MV-4-11 (cell line): ENCODE results near the gene STRBP.
"Not testable (repeated sequence)": the region's sequence is repeated elsewhere in the genome, so short reads cannot be mapped to it uniquely, and the experiment has no call there.

Source experiments
- DNase-seq: peaks from one replicate; lab custom pipeline; 2025; lab: John Stamatoyannopoulos, UW

Gene STRBP

DNA sequence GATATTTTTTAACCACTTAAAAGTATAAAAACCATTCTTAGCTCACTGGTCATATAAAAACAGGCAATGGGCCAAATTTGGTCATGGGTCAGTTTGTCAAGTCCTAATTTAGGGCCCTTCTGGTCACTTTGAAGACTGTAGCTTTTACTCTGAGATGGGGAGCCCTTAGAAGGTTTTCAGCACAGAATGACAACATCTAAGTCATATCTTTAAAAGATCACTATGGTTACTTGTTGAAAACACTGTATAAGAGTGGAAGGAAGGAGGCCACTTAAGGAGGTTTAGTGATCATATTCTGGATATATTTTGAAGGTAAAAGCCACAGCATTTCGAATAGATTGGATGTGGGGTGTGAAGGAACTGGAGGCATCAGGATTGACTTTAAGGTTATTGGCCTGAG is 76.7 kb downstream of the STRBP start:
- no peak for DNase-seq

DNA sequence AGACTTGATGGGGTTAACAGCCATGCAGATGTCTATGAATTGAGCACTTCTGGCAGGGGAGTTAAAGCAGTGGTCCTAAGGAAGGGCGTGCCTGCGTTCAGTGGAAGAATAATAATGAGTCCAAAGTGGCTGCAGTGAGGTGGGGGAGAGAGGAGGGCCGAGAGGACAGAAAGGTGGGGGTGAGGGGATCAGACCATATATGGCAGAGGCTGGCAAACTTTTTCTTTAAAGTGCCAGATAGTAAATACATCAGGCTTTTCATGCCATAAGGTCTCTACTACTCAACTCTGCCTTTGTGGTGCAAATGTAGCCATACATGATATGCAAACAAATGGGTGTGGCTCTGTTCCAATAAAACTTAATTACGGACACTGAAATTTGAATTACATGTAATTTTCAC is 77.1 kb downstream of the STRBP start:
- DNase-seq, result no peak

DNA sequence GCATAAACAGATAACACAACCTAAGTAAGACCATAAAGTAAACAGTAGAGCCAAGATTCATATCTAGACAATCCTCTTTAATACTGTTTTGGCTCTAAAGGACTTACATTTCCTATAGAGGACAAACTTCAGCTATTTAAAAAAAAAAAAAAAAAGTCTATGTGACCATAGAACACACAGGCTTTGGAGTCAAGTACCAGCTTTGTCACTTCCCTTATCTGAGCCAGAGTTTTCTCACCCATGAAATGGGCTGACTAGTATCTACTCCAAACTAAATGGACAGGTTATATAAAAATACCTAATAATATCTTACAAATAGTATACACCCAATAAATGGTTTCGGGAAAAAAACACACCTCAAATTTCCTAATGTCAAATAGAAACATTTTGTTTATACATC is 81.3 kb downstream of the STRBP start:
- no peak for DNase-seq

DNA sequence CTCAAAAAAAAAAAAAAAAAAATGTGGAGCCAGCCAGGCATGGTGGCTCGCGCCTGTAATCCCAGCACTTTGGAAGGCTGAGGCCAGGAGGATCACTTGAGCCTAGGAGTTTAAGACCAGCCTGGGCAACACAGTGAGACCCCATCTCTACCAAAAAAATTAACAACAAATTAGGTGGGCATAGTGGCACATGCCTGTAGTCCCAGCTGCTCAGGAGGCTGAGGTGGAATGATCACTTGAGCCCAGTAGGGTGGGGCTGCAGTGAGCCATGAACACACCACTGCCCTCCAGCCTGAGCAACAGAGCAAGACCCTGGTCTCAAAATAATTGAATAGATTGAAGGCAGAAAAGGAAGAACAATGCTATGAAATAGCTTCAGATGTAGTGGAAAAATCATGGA is 82.4 kb downstream of the STRBP start:
- DNase-seq, result not testable (repeated sequence)

DNA sequence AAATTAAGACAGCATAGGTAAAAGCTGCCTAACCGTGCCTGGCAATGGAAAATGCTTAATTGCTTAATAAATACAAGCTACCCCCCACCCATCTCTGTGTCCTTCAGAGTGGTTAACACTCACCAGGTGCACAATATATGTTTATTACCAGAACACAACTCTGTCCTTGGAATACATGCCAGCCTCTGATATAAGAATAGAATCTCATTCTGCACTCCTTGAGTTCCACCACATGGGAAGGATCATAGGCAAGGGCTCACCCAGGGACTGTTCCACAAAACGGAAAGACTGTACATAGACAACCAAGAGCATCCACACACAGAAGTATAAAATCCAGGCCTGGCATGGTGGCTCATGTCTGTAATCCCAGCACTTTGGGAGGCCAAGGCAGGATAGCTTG is 91.4 kb downstream of the STRBP start:
- DNase-seq, result no peak

DNA sequence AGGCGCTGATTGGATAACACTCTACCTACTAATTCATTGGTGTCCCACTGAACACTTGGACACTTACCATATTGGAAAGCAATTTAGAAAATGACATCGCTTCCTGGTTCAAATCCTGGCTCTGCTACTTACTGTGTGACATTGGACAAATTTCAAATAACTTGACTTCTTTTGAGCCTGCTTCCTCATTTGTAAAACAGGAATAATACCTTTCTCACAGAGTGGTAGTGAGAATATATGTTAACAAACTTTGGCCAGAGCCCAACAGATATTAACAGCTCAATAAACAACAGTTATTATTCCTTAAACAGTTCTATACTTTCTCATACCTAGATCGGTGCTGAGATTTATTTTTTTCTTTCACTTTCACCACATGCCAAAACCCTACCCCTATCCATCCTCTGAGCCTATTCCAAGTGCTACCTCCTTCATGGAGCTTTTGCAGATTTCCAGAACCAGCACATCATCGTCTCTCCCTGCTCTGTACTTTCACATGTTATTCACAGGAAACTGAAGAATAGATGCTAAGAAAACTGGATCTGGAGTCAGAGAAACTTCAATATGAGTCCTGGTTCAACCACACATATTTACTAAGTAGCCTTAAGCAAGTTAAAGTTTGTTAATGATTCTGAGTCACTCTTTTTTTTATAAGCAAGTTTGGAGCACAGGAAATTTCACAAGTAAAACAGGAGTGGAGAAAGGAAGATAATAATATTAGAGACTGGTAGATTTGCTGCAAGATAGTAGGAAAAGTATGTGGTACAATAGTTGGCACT is 92.3 kb downstream of the STRBP start:
- DNase-seq, result peak; percentile 18

DNA sequence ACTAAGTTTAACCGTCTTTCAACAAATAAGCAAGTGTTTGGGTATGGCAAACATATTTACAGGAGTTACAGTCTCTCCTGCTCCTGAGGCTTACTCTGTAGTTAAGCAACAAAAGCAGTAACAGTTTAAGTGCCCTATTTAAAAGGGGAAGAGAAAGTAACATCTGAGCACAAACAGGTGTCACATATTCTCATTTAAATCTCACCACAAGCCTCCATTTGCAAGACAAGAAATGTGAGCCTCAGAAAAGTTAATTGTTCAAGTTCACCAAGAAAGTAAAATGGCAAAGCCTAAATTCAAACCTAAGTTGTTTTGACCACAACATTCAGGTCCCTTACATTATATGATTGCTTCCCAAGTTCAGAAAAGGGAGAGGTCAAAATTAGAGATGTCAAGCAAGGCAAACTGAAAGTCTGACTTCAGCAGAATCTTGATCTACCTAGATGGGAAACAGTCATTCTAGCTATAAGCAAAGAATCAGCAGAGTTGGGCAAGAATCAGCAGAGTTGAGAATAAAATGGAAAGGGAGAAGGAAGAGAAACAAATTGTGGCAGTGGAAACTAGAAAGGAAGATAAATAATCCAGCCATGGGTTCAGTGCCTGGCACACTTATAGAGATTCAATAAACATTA is 93.4 kb downstream of the STRBP start:
- DNase-seq, result peak; percentile 72

DNA sequence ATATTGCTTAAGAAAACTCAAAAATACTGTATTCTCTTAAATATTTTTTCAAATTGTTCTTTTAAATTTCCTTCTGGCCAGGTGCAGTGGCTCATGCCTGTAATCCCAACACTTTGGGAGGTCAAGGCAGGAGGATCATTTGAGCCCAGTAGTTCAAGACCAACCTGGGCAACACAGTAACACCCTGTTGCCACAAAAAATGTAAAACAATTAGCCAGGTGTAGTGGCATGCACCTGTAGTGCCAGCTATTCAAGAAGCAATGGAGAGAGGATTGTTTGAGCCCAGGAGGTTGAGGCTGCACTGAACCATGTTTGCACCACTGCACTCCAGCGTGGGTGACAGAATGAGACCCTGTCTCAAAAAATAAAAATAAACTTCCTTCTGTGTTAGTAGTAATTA is 94.3 kb downstream of the STRBP start:
- no peak for DNase-seq

DNA sequence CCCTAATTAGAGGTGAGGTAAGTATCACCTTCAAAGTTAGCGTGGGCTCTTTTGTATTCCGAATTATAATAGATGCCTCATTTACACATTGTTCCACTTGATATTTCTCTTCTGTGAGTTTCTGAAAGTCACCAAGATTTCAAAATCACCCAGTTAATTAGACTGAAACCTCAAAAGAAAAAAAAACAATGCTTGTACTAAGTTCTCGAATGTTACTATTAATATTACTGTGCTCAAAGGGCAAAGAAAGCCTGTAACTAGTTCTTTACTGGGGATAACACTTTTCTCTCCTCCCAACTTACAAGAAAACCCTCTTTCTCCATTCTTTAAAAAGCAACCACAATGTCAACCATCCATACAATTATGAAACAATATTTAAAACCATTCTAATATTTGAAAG is 98.5 kb downstream of the STRBP start:
- no peak for DNase-seq

DNA sequence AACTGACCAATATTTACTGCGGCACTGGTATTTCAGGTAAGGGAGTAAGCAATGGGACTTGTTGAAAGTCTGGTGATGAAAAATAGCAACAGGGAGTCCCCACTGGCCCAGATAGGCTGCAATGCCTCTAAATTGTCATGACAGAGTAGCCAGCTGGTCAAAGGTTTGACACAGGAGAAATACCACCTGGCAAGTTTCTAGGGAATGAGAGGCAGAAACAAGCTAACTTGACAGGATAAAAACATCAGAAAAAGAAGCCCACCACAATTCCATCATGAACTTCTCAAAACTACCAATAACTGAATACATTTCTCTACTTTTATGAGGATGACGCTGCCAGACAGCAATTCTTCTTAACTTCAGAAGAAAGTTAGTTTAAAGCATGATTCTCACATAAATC is 99.8 kb downstream of the STRBP start:
- no peak for DNase-seq

DNA sequence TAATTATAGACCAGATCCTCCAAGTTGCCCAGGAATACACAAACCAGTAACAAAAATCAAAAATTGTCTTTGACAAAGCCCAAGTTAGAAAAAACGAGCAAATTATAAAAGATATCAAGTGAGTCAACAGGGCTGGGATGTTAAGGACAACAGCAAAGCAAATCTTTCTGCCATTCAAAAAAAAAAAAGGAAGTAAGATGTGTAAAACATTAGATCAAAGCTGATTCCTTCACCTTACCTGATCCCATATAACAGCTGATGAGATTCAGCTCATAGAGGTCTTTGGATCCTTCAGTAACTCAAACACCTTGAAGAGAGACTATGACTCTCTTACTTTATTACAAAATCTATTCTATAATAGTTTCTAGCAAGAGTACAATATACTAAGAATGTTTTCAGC is 100.9 kb downstream of the STRBP start:
- DNase-seq, result no peak

DNA sequence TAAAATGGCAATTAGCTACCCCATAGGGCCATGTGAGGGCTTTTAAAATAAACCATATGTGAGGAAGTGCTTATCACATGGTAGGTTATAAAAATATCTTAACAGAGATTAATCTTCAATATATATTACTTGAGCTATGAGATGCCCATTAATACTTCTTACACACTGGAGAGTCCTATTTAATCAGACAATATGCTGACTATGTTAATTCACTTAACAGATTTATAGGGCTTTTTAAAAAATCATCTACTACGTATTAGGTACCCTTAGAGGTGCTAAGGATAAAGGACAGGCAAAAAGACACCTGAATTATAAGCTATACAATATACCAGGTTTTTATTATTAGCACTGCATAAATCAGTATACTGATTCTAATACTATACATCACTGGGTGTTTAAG is 102.6 kb downstream of the STRBP start:
- DNase-seq, result no peak

DNA sequence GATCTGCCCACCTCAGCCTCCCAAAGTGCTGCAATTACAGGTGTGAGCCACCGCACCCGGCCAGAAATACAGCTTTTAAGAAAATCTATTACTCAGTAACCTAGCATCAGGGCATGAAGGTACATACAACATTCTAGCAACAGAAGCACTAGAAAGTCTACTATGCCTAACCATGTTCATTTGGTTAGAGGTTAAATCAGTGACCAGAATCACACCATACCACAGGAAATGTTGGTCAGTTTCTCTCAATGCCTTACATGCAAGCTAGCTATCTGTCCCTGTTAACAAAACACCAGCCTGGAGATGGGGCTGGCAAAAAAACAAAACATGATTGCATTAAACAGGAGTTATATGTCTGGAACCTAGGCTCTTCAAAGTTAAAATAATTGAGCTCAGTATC is 104.1 kb downstream of the STRBP start:
- DNase-seq, result no peak

DNA sequence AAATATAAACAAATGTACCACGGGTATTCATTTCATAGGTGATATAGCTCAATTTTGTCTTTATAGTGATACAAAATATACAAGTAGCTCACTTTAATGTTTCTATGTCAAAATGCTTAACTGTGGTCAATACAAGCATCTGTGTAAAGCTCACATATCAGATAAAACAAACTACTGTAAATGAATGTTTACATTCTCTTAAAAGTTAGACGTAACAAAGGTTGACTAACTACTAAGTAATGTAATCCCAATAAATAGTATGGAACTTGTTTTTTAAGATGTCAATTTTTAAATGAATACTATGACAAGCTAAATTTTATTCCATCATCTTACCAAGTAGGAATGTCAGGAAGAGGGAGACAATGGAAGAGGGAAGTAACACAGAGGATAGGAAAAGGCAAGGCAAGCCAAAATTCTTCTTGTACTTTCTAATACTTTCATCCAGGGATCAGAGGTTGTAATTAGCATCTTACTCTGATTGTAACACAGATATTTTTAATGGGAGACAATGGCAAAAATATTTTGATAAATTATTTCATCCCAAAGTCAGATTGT is 105.5 kb downstream of the STRBP start:
- no peak for DNase-seq

DNA sequence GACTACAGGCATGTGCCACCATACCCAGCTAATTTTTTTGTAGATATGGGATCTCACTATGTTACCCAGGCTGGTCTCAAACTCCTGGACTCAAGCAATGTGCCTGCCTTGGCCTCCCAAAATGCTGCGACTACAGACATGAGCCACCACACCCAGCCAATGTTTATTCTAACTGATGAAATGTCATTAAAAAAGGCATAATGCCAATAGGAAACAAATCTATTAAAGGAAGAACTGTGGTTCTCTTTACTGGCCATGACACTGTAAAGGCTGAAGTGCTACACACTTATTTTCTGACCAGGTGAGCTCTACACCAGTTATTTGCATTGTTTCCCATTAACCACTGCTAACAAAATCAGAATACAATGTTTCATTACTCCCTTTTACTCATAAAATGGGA is 106.0 kb downstream of the STRBP start:
- no peak for DNase-seq

DNA sequence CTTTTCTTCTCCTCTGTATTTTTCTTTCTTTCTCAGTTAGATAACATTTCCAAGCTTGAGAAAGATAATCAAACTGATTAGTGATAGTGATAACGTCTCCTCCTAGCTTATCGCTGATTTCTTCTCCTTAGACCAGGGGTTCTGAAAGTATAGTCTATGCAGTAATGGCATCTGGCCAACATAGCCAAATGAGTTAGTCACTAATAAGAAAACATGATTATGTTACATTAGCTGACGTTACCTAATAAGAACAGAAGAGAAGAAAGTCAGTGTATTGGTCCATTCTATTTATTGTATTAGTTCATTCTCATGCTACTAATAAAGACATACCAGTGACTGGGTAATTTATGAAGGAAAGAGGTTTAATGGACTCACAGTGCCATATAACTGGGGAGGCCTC is 111.2 kb downstream of the STRBP start:
- DNase-seq, result no peak

DNA sequence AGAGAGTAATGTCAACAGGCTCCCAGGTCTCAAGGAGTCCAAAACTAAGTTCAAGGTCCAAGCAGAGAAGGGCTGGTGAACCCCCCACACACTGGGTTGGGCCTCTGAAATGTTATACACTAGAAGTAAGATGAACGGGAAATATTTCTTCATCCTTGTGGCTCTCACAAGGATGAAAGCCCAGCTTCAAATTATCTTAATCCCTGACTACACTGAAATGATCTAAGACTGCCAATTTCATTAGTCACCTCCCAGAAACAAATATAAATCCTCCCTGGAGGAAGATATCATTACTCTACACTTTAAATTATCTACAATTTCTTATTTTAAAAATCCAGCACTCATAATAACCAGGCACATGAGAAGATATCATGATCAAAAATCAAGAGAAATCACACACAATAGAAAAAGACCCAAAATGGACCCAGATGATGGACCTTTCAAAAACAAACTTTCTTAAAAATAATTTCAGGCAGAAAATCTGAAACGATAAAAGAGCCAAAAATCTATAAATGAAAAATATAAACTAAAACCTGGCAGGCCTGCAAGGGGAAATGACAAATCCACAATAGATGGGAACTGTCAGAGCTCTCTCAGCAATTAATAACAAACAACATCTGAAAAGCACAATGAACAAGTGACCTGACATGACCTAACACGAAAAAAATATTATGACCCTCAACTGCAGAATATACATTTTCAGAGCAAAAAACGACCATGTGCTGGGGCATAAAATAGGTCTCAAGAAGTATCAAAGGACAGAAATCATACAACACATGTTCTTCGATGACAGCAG is 117.5 kb downstream of the STRBP start:
- DNase-seq, result no peak

DNA sequence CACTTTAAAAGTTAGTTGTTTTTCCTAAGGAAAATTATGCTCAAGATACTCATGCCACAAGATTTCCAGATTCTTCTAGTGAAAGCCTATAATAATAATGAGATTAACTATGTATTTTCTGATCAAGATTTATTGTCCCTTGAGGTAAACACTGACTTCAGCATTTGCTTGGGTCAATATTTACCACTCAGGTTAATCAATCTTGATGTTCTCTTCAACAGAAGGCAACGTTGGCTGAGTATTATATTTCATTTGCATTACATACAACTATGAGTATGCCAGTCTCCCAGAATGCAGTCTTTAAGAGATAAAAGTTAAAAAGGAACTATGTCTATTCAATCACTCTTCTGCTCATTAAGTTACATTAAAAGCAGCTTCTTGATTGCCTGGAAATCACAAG is 119.3 kb downstream of the STRBP start:
- no peak for DNase-seq

DNA sequence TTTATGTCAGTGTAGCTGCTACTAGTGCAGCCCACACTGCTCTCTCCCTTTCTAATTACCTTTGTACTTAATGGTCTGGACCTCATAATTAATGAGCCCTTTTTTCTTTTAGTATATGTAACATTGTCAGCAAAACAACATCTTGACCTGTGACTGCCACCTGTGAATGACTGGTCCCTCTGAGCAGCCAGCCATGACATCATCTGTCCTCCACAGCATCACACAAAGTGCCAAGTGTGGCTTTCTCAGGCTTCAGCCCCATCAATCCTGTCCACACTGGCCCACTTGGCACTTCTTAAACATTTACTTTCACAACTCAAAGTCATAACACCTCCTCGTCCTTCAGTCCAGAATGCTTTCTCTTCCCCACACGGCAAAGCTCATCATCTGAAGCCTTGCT is 130.2 kb downstream of the STRBP start:
- DNase-seq, result no peak

DNA sequence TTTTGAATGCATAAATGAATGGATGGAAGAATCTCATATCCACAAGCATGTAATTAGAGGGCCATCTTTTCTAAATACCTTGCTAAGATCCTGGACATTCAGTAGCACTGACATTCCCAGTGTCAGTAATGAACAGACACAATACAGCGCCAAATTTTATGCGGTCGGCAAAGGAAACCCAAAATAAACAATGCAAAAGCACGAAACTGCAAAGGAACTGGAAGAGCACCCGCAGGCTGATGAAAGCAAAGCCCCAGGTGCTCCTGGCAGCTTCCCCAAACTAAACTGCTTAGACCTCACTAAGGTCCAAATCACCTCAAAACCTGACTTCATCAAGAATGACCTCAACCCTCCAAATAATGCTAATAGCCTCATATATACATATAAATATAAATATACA is 133.0 kb downstream of the STRBP start:
- DNase-seq, result no peak

DNA sequence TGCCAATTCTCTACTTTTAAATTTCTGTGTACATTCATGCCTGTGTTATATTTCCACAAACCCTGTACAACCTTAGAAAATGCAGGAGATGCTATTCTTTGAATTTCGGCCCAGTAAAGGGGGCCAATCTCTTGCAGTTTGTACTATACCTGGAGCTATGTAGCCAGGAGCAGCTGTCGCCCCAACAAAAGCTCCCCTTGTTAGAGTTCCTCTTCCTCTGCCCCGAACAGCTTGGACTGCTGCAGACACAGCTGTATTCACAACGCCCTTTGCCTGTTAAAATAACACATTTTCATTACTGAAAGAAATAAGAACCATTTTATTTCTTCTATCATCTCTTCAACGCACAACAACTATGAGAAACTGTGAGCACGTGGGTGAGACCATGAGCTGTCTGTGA is 135.7 kb downstream of the STRBP start:
- DNase-seq, result no peak

DNA sequence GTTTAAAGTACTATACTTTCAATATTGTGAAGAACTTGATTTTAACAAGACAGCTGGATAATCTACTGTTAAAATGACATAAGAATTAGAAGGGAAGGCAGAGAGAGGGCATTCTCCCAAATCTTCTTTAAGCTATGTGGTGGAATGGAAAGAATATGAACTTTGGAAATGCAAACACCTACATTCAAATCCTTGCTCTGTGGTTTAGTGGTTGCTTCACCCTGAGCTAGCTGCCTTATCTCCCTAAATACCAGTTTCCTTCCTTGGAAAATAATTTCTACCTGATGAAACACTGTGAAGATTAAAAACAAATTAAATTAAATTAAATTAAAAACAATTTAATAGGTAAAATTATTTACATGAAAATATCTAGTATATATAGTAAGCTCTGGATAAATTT is 136.4 kb downstream of the STRBP start:
- DNase-seq, result no peak

DNA sequence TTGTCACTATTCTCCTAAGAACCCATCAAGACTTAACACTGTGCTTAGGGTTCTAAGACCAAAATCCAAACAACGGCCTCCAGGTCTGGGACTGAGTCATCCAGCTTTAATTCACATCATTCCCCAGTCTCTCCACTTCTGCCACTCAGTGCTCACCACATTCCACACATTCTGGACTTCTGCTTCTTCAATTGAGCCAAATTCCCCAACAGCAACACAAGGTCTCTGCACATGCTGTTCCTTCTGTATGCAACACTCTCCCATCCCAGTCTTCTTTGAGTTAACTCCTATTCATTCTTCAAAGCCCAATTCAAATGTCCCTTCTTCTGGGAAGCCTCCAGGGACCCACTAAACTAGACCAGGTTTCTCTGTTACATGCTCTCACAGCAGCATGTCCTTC is 137.1 kb downstream of the STRBP start:
- DNase-seq, result no peak
